HG02610 (cell line): ENCODE measurements around the gene HDAC4.

ENCODE experiments used
- ATAC-seq: cut with Tn5 transposase; IDR thresholded peaks from one replicate; pipeline ENCODE4 v1.9.1; 2021; ENCODE audit warnings: mild to moderate bottlenecking, moderate library complexity; ENCODE audit not compliant: unreplicated experiment

The HDAC4 gene

DNA sequence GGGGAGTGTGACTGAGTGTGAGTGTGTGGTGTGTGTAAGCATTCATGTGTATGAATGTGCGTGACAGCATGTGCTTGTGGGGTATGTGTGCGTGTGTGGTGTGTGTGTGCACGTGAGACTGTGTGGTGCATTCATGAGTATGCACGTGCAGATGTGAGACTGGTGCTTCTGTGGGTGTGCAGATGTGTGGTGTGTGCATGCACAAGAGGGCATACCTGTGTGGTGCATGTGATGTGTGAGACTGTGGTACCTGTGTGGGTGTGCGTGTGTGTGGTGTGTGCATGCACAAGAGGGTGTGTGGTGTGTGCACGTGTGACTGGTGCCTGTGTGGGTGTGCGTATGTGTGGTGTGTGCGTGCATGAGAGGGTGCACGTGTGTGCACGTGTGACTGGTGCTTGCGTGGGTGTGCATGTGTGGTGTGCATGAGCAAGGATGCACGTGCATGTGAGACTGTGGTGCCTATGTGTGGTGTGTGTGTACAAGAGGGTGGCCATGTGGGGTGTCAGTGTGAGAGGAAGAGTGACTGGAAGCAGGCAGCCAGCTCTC lies 339.6 kb downstream of the HDAC4 start:
- ATAC-seq = no peak

DNA sequence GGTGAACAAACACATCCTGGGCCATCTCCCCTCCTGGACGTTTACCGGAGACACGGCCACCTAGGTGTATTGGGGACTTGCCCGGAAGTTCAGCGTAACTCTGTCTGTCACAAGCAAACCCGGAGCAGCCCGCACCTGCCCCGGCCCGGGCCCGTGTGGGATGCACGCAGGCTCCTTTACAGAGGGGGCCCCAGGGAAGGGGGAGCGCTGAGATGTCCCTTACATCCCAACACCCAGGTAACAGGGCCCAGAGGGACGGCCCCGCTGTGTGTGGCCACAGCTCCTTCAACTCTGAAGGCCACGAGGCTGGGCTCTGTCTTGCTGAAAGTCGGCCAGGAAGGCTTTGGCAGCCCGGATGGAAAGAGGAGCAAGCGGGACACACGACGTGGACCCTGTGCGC lies 340.1 kb downstream of the HDAC4 start:
- ATAC-seq = no peak

DNA sequence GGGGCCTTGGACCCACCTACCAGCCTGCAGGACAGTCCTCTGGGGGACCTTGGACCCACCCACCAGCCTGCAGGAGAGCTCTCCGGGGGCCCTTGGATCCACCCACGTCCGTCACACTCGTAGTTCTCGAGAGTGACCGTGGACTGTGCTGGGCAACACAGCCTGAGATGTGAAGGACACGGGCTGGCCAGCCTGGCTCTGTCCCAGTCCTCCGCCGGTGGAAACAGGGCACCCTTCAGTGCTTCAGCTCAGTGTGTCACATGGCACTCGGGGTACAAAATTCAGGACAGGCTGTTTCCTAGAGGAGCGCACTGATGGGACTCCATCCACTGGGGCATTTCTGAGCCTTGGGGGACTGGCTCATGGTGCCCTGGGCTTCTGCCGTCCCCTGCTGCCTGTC lies 341.0 kb downstream of the HDAC4 start:
- no peak for ATAC-seq

DNA sequence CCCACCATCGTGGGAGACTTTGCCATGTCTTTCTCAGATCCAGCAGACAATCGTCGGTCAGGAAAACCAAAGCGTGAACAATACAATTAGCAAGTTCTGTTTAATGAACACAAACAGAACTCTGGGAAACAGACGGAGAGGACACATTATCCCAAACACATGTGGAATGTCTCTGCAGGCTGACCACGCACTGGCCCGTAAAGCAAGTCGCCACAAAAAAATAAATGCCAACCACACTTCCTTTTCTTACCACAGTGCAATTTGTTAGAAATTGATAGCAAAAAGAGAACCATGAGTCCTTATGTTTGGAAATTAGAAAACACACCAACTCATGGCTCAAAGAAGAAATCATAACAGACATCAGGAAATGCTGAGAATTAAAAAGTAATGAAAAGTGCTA lies 342.1 kb downstream of the HDAC4 start:
- ATAC-seq = no peak

DNA sequence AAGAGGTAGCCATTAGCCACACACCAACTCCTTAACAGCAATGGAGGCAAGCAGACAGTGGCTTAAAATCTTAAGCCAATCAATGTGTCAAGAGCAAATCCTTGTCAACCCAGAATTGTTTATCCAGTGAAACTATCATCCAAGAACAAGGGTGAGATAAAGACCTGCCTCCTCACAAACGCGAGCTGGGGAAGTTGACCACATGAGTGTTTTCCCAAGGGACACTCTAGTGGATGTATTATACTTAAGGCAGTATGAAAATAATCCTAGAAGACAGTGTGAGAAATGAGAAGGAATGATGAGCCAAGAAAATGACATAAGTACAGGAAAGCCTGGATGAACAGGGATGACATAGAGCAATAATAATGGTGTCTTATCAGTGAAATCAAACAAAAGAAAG lies 343.3 kb downstream of the HDAC4 start:
- no peak for ATAC-seq

DNA sequence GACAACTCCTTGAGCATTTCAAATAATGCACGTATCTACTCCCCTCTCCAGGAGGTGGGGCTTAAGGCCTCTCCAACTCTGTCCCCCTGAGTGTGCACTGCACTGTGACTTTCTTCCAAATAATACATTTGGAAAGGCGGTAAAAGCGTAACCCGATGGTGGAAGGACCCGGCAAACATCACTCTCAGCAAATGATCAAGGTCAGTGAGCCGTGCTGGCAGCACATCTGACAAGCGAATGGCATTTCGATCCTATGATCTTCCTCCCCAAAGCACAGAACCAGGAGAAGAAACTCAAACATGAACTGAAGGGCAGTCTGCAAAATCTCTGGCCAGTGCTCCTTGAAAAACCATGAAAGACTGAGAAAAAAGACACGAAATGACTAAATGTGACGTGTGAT lies 344.2 kb downstream of the HDAC4 start:
- ATAC-seq = no peak

DNA sequence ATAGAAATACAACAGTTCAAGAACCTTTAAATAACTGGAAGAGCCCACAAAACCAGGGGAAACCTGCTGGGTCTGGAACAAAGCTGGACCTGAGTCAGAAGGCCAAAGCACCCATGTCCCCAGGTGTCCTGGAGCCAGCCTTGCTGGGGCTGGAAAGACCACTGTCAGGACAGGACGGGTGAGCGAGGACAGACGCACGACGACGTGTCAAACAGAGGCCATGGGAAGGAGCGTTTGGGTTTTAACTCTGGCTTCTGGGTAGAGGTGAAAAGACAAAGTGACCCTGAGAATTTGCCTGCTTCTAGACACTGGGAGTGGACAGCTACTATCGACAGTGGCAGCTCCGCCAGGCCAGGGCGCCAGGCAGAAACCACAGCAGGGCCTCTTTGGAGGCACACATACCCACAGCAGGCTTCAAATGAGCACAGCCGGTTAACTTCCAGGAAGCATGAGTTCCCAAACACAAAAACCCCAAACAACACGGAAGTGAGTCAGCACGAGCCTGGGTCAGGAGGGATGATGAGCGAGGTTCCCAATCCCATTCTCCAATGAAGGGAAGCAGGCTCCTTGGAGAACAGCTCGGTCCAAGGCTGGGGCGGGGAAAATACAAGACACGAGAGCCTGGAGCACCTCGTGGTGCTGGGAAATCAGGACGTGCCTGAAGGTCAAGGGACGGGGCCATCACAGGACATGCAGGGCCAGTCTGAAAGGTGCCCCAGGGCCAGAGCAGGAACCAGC lies 344.9 kb downstream of the HDAC4 start:
- no peak for ATAC-seq

DNA sequence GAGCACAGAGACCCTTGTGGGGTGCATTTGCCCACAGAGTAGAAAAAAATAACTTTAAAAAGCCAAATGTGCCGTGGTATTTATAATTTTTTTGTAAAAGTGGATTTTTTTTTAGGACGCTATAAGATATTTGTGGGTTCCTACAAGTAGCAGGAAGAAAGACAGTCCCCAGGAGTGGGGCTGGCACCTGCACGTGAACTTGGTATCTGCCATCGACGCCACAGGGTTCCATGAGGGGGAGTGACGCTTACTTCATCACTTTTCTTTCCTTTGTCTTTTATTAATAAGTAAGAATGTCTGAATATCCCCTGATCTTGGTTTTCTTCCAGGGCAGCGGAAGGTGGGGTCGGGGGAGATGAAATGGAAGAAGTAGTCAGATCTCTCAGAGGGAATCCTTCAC lies 345.9 kb downstream of the HDAC4 start:
- no peak for ATAC-seq

DNA sequence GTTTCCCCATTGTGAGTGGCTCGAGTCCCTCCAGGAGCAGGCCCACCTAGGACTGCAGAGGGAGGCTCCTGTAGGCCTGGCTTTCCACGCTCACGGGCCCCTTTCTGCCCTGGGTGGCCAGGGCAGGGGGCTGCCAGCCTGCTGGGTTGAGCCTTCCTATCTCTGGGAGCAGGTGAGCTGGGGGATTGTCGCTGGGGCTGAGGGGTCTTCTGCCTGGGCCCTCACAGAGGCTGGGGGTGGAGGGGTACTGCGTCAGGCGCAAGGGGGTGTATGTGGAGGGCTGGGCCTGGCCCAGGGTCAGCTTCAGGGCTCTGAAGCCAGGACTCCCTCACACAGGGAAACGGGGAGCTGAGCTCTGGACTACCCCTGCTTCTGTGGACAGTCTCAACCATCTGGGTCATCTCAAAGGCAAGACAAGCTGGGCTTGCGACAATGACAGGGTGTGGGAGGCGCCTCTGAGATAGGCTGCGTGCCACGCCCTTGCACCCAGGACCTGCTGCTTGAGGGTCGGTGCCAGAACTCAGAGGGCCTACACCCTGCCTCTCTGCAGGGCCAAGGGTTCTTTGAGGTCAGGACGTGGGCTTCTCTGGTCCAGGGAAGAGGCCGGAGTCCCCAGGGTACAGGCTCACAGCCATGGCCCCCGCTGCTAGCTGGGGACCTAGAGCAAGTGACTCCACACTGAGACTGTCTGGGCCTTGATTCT lies 346.9 kb downstream of the HDAC4 start:
- ATAC-seq = no peak

DNA sequence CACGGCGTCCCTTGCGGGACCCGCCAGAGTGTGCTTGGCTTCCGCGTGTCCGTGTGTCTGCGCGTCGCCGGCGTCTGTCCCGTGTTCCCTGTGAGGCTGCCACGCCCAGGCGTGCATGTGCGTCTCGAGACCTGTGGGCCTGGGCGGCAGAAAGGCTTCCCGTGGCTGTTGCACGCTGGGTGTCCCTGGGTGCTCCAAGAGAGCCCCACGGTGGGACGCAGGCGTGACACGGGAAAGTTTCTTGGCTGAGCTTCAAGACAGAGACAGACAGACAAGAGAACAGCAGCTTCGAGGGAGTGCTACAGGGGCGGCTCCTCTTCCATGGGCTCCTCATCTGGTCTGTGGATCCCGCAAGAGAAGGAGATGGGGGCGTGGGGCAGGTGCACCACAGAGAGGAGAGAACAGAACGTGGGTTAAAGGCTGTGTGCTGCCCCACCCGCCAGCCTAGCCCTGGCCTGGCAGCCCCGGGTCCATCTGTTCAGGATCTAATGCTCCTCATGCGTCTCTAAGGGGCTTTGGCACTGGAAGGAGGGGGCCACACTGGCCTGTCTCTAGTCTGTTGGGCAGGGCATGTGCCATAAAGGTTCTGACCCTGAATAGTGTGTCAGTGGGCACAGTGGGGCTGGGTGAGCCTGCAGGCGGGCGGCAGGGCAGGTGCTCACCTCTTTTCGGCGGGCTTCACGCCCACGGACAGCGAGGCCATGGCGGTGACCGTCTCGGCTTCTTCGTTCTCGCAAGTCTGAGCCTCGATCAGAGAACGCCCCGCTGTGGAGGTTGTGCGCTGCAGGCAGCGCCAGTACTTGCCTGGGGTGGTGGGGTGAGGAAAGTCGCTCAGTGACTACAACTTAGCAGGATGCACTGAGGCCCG lies 347.8 kb downstream of the HDAC4 start:
- no peak for ATAC-seq

DNA sequence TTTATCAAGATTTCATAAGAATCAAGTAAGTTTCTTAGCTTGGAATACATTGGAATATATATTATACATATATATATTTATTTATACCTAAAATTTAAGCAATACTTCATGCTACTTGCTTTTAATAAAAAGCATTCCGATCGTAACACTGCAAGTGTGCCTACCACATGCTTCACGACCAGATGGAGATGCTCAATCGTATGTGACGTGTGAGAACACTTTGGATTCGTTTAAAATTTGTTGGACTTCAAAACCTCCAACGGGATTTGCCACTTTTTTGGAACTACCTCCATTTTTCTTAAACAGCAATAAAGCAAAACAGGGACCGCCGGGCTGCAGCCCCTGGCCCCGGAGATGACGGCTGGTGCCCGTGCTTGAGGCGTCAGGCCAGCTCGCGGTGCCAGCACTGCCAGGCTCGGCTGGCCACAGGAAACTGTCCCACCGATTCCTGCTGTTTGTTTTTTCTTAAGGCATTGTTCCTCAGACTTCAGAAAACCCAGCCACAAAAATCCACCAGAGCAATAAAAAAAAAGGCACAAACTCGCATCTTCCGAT lies 348.9 kb downstream of the HDAC4 start:
- no peak for ATAC-seq

DNA sequence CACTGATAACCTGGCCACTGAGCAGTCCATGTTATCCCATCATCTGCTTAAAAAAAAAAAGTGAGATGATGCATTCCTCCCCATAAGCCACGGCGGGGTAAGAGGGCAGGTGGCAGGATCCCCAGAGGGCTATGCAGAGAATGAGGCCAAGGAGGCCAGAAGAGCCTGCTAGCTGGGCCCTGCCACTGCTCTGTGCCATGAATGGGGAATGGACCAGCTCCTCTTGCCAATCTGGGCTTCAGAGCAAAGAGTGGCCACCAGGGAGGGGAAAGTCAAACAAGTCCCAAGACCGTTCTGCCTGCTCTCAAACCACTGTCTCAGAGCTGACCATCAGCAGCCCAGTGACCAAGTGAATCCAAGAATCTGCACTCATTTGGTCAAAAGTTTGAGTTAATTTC lies 350.6 kb downstream of the HDAC4 start:
- no peak for ATAC-seq

DNA sequence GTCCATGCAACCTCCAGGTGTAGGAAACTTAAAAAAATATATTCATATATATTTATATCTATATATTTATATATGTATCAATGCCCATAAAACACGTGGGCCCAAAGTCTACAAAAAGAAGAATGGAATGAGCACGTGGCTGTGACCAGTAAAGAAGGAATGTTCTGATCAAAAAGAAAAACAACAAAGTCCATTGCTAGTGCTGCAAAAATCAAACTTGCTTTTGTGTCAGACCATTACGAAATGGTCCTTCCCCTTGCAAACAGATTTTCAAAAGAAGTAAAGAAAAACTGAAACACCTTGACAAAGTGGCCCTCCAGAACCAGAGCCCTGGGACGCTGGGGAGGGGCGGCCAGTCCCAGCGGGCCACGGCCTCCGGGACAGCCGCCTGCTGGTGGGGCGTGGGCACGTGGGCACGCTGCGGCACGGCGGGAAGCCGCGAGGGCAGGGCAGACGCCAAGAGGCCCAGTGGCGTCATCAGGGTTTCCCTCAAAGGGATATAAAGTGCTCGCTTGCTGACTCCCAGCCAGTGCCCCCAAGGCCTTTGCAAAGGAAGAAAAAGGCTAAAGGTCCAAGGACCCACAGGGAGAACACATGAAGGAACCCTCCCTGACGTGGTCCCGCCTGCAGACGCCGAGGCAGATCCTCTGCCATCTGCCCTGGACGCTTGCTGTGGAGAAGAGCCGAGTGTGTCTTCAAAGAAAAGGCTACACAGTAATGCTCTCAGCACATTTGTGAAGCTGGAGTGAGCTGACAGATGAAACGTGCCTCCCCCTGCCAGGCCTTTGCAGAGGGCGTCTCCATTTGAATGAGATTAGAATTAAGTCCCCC lies 351.2 kb downstream of the HDAC4 start:
- ATAC-seq = no peak

DNA sequence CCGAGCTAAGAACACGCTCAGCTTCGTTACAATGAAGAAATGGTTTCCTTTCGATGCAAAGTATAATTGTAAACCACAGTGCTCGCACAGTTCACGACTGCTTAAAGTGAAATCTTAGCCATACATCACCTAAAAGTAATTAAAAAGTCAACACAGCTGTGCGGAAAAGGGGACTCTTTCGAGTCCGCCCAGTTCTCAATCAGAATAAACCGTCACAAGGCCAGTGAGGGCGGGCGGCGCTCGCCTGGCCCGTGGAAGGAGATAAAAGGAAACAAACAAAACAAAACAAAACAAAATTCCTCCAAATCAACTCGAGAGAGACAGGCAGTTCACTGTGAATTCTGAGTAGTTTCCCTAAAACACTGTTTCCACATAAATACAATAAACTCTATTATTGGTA lies 352.1 kb downstream of the HDAC4 start:
- no peak for ATAC-seq

DNA sequence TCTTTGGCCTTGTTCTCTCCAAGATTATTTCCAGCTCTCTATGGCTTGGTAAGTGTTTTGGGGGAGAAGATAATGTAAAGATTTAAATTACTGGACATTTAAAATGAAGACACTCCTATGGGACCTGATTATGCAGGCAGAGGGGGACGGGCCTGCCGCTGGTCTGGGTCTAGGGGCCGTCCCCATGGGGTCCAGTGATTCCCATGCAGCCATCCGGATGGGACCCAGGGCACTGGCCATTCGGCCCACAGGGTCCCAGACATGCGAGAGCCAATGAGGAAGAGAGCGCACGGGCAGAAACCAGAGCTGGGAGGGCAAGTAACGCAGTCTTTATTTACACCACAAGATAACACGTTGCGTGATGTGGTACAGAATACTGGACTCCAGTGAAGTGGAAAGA lies 353.0 kb downstream of the HDAC4 start:
- no peak for ATAC-seq

DNA sequence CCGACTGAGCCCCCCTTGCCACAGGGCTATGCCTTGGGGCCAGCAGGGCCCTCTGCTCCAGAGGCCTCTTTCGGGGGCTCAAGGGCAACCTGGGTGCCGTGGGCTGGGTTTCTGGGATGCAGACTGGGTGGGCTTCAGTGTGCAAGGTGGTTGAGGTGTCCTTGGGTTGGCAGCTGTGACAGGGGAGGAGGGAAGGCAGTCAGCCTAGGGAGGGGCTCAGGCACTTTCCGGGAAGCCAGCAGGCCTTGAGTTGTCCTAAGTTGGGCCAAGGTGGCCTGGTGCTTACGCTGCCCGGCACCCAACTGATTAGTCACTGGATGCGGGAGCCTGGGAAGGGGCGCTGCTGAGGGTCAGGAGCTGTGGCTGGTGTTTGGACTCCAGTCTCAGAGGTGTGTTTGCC lies 353.4 kb downstream of the HDAC4 start:
- ATAC-seq = no peak

DNA sequence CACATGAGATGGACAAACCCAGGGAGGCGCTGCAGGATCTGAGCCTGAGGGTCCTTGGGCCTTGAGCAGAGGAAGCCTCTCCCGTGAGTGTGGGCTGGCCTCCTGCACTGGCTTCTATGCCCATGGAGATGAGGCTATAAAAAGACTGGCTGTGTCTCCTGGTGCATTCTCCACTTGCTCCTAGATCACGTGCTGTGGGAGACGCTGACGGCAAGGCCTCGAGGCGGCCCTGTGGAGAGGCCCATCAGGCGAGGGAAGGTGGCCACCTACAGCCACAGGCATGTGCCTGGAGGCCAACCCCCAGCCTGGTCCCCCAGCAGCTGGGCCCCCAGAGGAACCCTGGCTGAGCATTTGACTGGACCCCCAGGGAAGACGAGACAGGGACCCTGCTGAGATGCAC lies 354.0 kb downstream of the HDAC4 start:
- ATAC-seq = no peak

DNA sequence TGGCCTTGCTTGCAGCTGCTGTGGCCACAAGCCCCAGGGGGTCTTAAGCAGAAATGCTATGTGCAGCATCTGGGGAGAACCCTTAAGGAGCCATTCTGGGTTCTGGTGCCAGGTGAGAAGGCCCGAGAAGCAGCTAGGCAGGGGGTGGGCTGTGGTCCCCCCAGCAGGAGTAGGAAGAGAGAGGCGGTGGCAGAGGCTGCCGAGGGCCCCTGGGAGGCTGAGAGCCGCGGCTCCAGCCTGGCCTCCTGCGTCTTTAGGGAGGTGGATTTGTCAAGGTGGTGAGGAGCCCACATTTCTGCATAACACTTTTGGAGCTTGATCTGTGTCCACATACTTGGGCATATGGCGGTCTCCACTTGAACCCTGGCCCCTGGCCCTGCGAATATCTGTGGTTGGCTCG lies 356.5 kb downstream of the HDAC4 start:
- ATAC-seq = no peak

DNA sequence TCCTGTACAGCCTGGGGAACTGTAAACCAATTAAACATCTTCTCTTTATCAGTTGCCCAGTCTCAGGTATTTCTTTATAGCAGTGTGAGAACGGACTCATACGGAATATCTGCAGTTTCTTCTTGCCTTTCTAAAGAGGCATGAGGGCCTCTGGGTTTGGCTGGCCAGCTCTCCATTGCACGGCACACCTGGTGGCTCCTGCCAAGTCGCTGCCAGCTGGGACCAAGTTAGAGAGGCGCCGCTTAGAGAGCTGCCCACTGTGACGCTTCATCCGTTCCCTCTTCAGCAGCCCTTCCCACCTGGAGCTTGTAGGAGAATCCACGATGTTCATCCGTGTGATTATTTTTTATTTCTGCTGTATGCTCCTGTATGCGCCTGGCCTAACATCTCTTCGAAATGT lies 357.5 kb downstream of the HDAC4 start:
- ATAC-seq = no peak

DNA sequence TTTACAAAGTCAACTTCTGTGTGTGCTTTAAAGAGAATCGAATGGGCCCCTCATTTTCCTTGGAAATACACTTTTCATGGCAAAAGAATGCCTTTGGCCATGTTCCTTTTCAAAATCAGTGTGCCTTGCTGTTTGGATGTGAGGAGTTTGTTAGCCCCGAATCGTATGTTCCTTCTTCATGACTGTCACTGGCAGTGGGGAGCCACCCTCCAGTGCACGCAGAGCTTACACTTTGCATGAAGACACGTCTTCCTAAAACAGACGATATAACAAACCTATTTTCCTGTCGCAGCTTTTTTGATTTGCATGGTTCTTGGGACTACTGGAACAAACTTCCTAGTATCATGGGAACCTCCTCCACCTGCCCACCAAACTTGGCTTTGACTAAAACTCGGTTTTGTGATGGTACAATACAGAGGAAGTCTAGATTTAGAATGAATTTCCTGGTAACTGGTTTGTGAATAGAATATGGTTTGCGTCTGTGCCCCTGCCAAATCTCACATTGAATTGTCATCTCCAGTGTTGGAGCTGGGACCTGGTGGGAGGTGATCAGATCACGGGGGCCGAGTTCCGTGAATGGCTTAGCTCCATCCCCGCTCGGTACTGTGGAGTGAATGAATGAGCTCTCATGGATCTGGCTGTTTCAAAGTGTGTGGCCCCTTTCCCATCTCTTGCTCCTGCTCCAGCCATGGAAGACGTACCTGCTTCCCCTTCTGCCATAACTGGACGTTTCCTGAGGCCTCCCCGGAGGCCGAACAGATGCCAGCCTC lies 358.1 kb downstream of the HDAC4 start:
- no peak for ATAC-seq
